ENCODE measurements around the gene TIAM2. TPM values are rescaled to one million over a fixed set of nuclear protein-coding genes. Genes with fewer than 3 reads are reported as not detected.

TIAM2 gene
- polyA plus RNA-seq, 3 donors = 16.8 to 19.2 (median 19.0) TPM

- no peak for DNase-seq
Measured at GRCh38 chr6:155055729-155056128, 60.6 kb downstream of the TIAM2 start.

GRCh38 chr6:155056756-155057155 is 61.6 kb downstream of the TIAM2 start:
- no peak for DNase-seq

- DNase-seq = no peak
Measured at GRCh38 chr6:155061381-155061780, 66.3 kb downstream of the TIAM2 start.

- no peak for DNase-seq
Measured at GRCh38 chr6:155062866-155063341, 67.8 kb downstream of the TIAM2 start.

GRCh38 chr6:155064303-155064702 is 69.2 kb downstream of the TIAM2 start:
- no peak for DNase-seq

- peak; percentile 48 for DNase-seq
Measured at GRCh38 chr6:155066361-155066760, 71.2 kb downstream of the TIAM2 start.

- no peak for DNase-seq
Measured at GRCh38 chr6:155066921-155067680, 72.0 kb downstream of the TIAM2 start.

GRCh38 chr6:155067956-155068615 is 73.0 kb downstream of the TIAM2 start:
- no peak for DNase-seq

GRCh38 chr6:155069543-155069942 is 74.4 kb downstream of the TIAM2 start:
- DNase-seq = no peak

GRCh38 chr6:155075930-155076695 is 81.0 kb downstream of the TIAM2 start:
- DNase-seq = no peak

- no peak for DNase-seq
Measured at GRCh38 chr6:155077331-155077730, 82.2 kb downstream of the TIAM2 start.

GRCh38 chr6:155077784-155078183 is 82.7 kb downstream of the TIAM2 start:
- DNase-seq = no peak

- DNase-seq = no peak
Measured at GRCh38 chr6:155078331-155078745, 83.2 kb downstream of the TIAM2 start.

- DNase-seq = no peak
Measured at GRCh38 chr6:155079985-155080452, 84.9 kb downstream of the TIAM2 start.

- no peak for DNase-seq
Measured at GRCh38 chr6:155080881-155081845, 86.0 kb downstream of the TIAM2 start.

- DNase-seq = no peak
Measured at GRCh38 chr6:155084431-155085123, 89.5 kb downstream of the TIAM2 start.

- DNase-seq = no peak
Measured at GRCh38 chr6:155085582-155086257, 90.6 kb downstream of the TIAM2 start.

GRCh38 chr6:155088856-155089255 is 93.7 kb downstream of the TIAM2 start:
- DNase-seq = no peak

GRCh38 chr6:155089746-155090145 is 94.6 kb downstream of the TIAM2 start:
- DNase-seq = no peak

GRCh38 chr6:155090166-155090565 is 95.1 kb downstream of the TIAM2 start:
- DNase-seq = no peak

All from renal pelvis (tissue), 4 donors.